Uterus (tissue), 4 donors: ENCODE data around the gene GUSB. TPM values are rescaled to one million over a fixed set of nuclear protein-coding genes. Genes with fewer than 3 reads are reported as not detected.
"Not testable (repeated sequence)": the region's sequence is repeated elsewhere in the genome, so short reads cannot be mapped to it uniquely, and the experiment has no call there.

Experiments used
- DNase-seq, 2 donors: peaks; one replicate each; pipeline ENCODE4 v3.0.0-alpha.2; 2019 to 2020
- H3K27ac ChIP-seq, 2 donors: fragments of 200-600 bp; sonication (generic); 1 replicate in 1 of 2; 2 replicates in 1 of 2; pipeline ENCODE4 v1.5.1; 2016 to 2018
- H3K27me3 ChIP-seq, 2 donors: fragments of 200-600 bp; sonication (generic); one replicate each; pipeline ENCODE4 v1.5.1; 2018 to 2019; ENCODE audit warnings: control low read depth in 1 of 2
- H3K36me3 ChIP-seq, 2 donors: fragments of 200-600 bp; sonication (generic); one replicate each; pipeline ENCODE4 v1.5.1; 2019; ENCODE audit warnings: control low read depth in 1 of 2
- H3K4me1 ChIP-seq, 2 donors: fragments of 200-600 bp; sonication (generic); one replicate each; pipeline ENCODE4 v1.5.1; 2018 to 2019; ENCODE audit warnings: control low read depth in 1 of 2
- H3K4me3 ChIP-seq, 2 donors: fragments of 200-600 bp; sonication (generic); 1 replicate in 1 of 2; 2 replicates in 1 of 2; pipeline ENCODE4 v1.5.1; 2018 to 2019; ENCODE audit warnings: mild to moderate bottlenecking in 1 of 2
- H3K9me3 ChIP-seq, 2 donors: fragments of 200-600 bp; sonication (generic); one replicate each; pipeline ENCODE4 v1.5.1; 2019; ENCODE audit warnings: control low read depth in 1 of 2
- POLR2A ChIP-seq, 2 donors: fragments of 450-650 bp; IDR thresholded peaks; one replicate each; pipeline ENCODE4 v1.6.1; 2016; ENCODE audit warnings: antibody characterized with exemption in 2 of 2, mild to moderate bottlenecking in 1 of 2, moderate library complexity in 1 of 2
- intact Hi-C: fragments of 100-400 bp; cut with DNase I; formaldehyde crosslinking; loops from one replicate; pipeline ENCODE4 v1.15.1; 2023; ENCODE audit warnings: low total_unique reads
- total RNA-seq, 4 donors: library from RNA; depleted of rRNA in 3 of 4; stranded (reverse); fragments of >200 nt in 3 of 4; gene quantifications; one replicate each; pipeline versions ENCODE4 v1.1.0 to v1.2.4, GENCODE V29; 2014 to 2023
- TF ChIP-seq, protein P1 (sequence below), 4 experiments: fragments of 200-600 bp in 2 of 4; fragments of 450-650 bp in 2 of 4; sonication (generic) in 2 of 4; IDR thresholded peaks; one replicate each; pipeline ENCODE4 v1.5.1; 2016 to 2019; ENCODE audit warnings: antibody characterized with exemption in 4 of 4, mild to moderate bottlenecking in 2 of 4, moderate library complexity in 1 of 4
- donor health status: DM: yes; HTN: yes; CAD: no.

The GUSB gene
- total RNA-seq, 4 donors from 2014 or later: 8.2 to 48.9 (median 32.8) TPM

- intact Hi-C loops: no loop called here
- no peak for TF ChIP-seq POLR2A (IDR thresholded peaks at IDR 0.05)
- TF ChIP-seq, protein P1, sequence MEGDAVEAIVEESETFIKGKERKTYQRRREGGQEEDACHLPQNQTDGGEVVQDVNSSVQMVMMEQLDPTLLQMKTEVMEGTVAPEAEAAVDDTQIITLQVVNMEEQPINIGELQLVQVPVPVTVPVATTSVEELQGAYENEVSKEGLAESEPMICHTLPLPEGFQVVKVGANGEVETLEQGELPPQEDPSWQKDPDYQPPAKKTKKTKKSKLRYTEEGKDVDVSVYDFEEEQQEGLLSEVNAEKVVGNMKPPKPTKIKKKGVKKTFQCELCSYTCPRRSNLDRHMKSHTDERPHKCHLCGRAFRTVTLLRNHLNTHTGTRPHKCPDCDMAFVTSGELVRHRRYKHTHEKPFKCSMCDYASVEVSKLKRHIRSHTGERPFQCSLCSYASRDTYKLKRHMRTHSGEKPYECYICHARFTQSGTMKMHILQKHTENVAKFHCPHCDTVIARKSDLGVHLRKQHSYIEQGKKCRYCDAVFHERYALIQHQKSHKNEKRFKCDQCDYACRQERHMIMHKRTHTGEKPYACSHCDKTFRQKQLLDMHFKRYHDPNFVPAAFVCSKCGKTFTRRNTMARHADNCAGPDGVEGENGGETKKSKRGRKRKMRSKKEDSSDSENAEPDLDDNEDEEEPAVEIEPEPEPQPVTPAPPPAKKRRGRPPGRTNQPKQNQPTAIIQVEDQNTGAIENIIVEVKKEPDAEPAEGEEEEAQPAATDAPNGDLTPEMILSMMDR (IDR thresholded peaks at IDR 0.05): no peak
- no peaks in the 10 kb centered on the region for H3K9me3 ChIP-seq
- H3K27ac ChIP-seq: no peak overlapping the region
- no peak overlapping the region for H3K4me3 ChIP-seq
- no peaks in the 10 kb centered on the region for H3K36me3 ChIP-seq
- no peak for DNase-seq
- H3K27me3 ChIP-seq: no peaks in the 10 kb centered on the region
- no peaks in the 10 kb centered on the region for H3K4me1 ChIP-seq
Measured at GRCh38 chr7:65972976-65973375, 9.0 kb downstream of the GUSB start.

DNA sequence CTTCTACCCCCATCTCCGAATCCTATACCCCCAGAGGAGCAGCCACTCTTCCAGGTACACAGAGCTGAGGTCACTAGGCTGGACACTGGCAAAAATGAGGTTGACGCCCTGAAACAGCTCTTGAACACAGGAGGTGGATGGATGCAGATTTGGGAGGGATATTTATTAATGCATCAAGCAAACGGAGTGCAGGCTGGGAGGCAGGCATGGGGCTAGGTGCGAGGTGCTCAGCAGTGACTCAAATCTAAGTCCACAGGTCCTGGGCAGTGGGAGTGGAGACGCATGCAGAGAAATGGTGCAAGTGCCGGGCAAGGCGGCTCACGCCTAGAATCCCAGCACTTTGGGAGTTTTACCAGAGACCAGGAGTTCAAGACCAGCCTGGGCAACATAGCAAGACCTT, 11.0 kb downstream of the GUSB start:
- Histone ChIP-seq H3K27ac (no peak overlapping the region), H3K27me3 (no peaks in the 10 kb centered on the region), H3K9me3 (no peaks in the 10 kb centered on the region), H3K36me3 (no peaks in the 10 kb centered on the region), H3K4me3 (no peak overlapping the region), H3K4me1 (no peaks in the 10 kb centered on the region)
- intact Hi-C loops: no loop called here
- TF ChIP-seq, protein P1 (IDR thresholded peaks at IDR 0.05): no peak
- TF ChIP-seq POLR2A (IDR thresholded peaks at IDR 0.05): no peak
- DNase-seq: no peak

GRCh38 chr7:65968256-65969185, 13.5 kb downstream of the GUSB start:
- no peaks in the 10 kb centered on the region for H3K27me3 ChIP-seq
- H3K27ac ChIP-seq: no peak overlapping the region
- no peak overlapping the region for H3K4me3 ChIP-seq
- no peak for DNase-seq
- intact Hi-C loops: no loop called here
- no peaks in the 10 kb centered on the region for H3K4me1 ChIP-seq
- H3K36me3 ChIP-seq: no peaks in the 10 kb centered on the region
- no peak for TF ChIP-seq POLR2A (IDR thresholded peaks at IDR 0.05)
- TF ChIP-seq, protein P1 (IDR thresholded peaks at IDR 0.05): no peak
- H3K9me3 ChIP-seq: no peaks in the 10 kb centered on the region

- no peak for DNase-seq
- Histone ChIP-seq H3K9me3 (no peaks in the 10 kb centered on the region), H3K27ac (no peak overlapping the region), H3K27me3 (no peaks in the 10 kb centered on the region), H3K4me3 (no peak overlapping the region), H3K4me1 (no peaks in the 10 kb centered on the region), H3K36me3 (no peaks in the 10 kb centered on the region)
- intact Hi-C loops: no loop called here
- TF ChIP-seq, protein P1 (IDR thresholded peaks at IDR 0.05): no peak
- TF ChIP-seq POLR2A (IDR thresholded peaks at IDR 0.05): no peak
Measured at GRCh38 chr7:65967361-65968155, 14.5 kb downstream of the GUSB start.

DNA sequence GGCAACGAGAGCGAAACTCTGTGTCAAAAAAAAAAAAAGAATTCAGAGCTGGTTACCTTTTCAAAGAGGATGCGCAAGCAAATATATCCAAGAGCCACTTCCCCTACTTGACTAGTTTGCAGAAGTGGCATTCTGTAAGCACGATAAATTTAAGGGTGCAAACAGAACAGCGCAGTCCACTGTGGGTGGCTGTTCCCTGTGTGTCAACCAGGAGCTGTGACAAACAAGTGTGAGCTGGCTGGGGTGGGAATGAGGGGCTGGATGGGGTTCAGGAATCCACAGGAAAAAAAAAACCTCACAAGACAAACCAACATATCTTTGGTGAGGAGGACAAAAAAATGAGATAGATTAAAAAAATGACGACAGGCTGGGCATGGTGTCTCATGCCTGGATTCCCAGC, 15.9 kb downstream of the GUSB start:
- Histone ChIP-seq H3K27me3 (no peaks in the 10 kb centered on the region), H3K36me3 (no peaks in the 10 kb centered on the region), H3K9me3 (no peaks in the 10 kb centered on the region), H3K4me1 (no peaks in the 10 kb centered on the region), H3K4me3 (no peak overlapping the region), H3K27ac (no peak overlapping the region)
- TF ChIP-seq POLR2A (IDR thresholded peaks at IDR 0.05): no peak
- no peak for DNase-seq
- intact Hi-C loops: no loop called here

DNA sequence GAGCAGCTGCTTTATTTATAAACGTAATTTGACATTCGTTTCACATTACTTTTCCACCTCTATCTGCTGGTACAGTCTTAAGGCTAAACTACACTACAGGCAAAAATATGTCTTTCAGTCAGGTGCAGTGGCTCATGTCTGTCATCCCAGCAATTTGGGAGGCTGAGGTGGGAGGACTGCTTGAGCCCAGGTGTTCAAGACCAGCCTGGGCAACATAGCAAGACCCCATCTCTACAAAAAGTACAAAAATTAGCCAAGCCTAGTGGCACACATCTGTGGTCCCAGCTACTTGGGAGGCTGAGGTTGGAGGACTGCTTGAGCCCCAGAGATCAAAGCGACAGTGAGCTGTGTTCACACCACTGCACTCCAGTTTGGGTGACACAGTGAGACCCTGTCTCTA, 17.3 kb downstream of the GUSB start:
- H3K27me3 ChIP-seq, H3K36me3 ChIP-seq, H3K4me1 ChIP-seq, H3K9me3 ChIP-seq, intact Hi-C loops, H3K27ac ChIP-seq, DNase-seq, H3K4me3 ChIP-seq: not testable (repeated sequence)
